Panc1 (cell line): ENCODE results near the gene ARHGAP32.

ENCODE experiments used
- POLR2AphosphoS5 ChIP-seq: IDR thresholded peaks from 2 replicates; pipeline ENCODE4 v1.6.1; 2012; ENCODE audit warnings: mild to moderate bottlenecking, low read depth, low read length, moderate library complexity
- TF ChIP-seq, protein P1 (sequence below): fragments of 450-650 bp; IDR thresholded peaks from 2 replicates; pipeline ENCODE4 v1.5.1; 2017; ENCODE audit warnings: mild to moderate bottlenecking

DNA sequence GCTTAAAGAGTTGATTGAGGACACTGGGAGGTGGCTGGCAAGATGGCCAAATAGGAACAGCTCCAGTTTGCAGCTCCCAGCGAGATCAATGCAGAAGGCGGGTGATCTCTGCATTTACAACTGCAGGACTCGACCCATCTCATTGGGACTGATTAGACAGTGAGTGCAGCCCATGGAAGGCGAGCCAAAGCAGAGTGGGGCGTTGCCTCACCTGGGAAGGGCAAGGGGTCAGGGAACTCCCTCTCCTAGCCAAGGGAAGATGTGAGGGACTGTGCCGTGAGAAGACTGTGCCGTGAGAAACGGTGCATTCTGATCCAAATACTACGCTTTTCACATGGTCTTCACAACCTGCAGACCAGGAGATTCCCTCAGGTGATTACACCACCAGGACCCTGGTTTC, 36.4 kb downstream of the ARHGAP32 start:
- TF ChIP-seq, protein P1, sequence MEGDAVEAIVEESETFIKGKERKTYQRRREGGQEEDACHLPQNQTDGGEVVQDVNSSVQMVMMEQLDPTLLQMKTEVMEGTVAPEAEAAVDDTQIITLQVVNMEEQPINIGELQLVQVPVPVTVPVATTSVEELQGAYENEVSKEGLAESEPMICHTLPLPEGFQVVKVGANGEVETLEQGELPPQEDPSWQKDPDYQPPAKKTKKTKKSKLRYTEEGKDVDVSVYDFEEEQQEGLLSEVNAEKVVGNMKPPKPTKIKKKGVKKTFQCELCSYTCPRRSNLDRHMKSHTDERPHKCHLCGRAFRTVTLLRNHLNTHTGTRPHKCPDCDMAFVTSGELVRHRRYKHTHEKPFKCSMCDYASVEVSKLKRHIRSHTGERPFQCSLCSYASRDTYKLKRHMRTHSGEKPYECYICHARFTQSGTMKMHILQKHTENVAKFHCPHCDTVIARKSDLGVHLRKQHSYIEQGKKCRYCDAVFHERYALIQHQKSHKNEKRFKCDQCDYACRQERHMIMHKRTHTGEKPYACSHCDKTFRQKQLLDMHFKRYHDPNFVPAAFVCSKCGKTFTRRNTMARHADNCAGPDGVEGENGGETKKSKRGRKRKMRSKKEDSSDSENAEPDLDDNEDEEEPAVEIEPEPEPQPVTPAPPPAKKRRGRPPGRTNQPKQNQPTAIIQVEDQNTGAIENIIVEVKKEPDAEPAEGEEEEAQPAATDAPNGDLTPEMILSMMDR, result no peak
- no peak for TF ChIP-seq POLR2AphosphoS5
